ENCODE data around the gene SAMMSON. TPM values are rescaled to one million over a fixed set of nuclear protein-coding genes. Genes with fewer than 3 reads are reported as not detected.

Gene SAMMSON
- not detected in 2 replicates for total RNA-seq

GRCh38 chr3:69999140-70000027 lies at the start of gene SAMMSON:
TSS of gene SAMMSON (plus strand) at chr3:69999733.

